GM04503 (cell line): ENCODE results near the gene FBXO42.

Source experiments
- DNase-seq: peaks from one replicate; pipeline ENCODE4 v3.0.0-alpha.2; 2012; ENCODE audit warnings: low read depth

The FBXO42 gene

GRCh38 chr1:16326833-16327404 lies 25.4 kb downstream of the FBXO42 start:
- no peak for DNase-seq

- peak; percentile 58 for DNase-seq
Measured at GRCh38 chr1:16324456-16324890, 27.8 kb downstream of the FBXO42 start.

GRCh38 chr1:16321176-16321867 lies 31.0 kb downstream of the FBXO42 start:
- DNase-seq, result peak; percentile 11

GRCh38 chr1:16318555-16318954 lies 33.7 kb downstream of the FBXO42 start:
- peak; percentile 16 for DNase-seq

- no peak for DNase-seq
Measured at GRCh38 chr1:16315437-16315836, 36.8 kb downstream of the FBXO42 start.

GRCh38 chr1:16307222-16307621 lies 45.1 kb downstream of the FBXO42 start:
- no peak for DNase-seq

- no peak for DNase-seq
Measured at GRCh38 chr1:16302709-16303627, 49.3 kb downstream of the FBXO42 start.

- DNase-seq, result no peak
Measured at GRCh38 chr1:16300436-16300835, 51.8 kb downstream of the FBXO42 start.

- DNase-seq, result no peak
Measured at GRCh38 chr1:16298653-16299052, 53.6 kb downstream of the FBXO42 start.

- no peak for DNase-seq
Measured at GRCh38 chr1:16296643-16297042, 55.6 kb downstream of the FBXO42 start.

GRCh38 chr1:16294219-16295212 lies 57.8 kb downstream of the FBXO42 start:
- no peak for DNase-seq

GRCh38 chr1:16293538-16293937 lies 58.7 kb downstream of the FBXO42 start:
- no peak for DNase-seq

- no peak for DNase-seq
Measured at GRCh38 chr1:16292739-16293138, 59.5 kb downstream of the FBXO42 start.

- DNase-seq, result no peak
Measured at GRCh38 chr1:16289959-16290358, 62.3 kb downstream of the FBXO42 start.

GRCh38 chr1:16286122-16286521 lies 66.2 kb downstream of the FBXO42 start:
- peak; percentile 11 for DNase-seq

- DNase-seq, result no peak
Measured at GRCh38 chr1:16281765-16282164, 70.5 kb downstream of the FBXO42 start.

- no peak for DNase-seq
Measured at GRCh38 chr1:16279186-16279585, 73.1 kb downstream of the FBXO42 start.

GRCh38 chr1:16276302-16277030 lies 75.8 kb downstream of the FBXO42 start:
- no peak for DNase-seq

- DNase-seq, result no peak
Measured at GRCh38 chr1:16275591-16275990, 76.7 kb downstream of the FBXO42 start.

GRCh38 chr1:16267690-16268180 lies 84.5 kb downstream of the FBXO42 start:
- no peak for DNase-seq
